Body of pancreas (tissue), 4 donors: ENCODE measurements around the gene SNX19.

ENCODE experiments used
- CTCF ChIP-seq, 7 experiments: fragments of 450-650 bp in 4 of 7; fragments of 200-600 bp in 3 of 7; sonication (generic) in 3 of 7; IDR thresholded peaks; one replicate each; pipeline ENCODE4 v1.5.1; 2016 to 2019; ENCODE audit warnings: antibody characterized with exemption in 7 of 7
- POLR2A ChIP-seq, 3 donors: fragments of 450-650 bp; IDR thresholded peaks; one replicate each; pipeline ENCODE4 v1.6.1; 2016; ENCODE audit warnings: antibody characterized with exemption in 3 of 3, mild to moderate bottlenecking in 2 of 3

- TF ChIP-seq CTCF (IDR thresholded peaks at IDR 0.05) (no peak), POLR2A (IDR thresholded peaks at IDR 0.05) (no peak)
Observed at GRCh38 chr11:130899106-130899505, 17.2 kb downstream of the SNX19 start.
